ENCODE results near the gene GTF2A1L.
"Not testable (repeated sequence)": the region's sequence is repeated elsewhere in the genome, so short reads cannot be mapped to it uniquely, and the experiment has no call there.

Gene GTF2A1L

GRCh38 chr2:48607307-48608014 lies 10.2 kb upstream of the GTF2A1L start:
- DNase-seq, result no peak

DNA sequence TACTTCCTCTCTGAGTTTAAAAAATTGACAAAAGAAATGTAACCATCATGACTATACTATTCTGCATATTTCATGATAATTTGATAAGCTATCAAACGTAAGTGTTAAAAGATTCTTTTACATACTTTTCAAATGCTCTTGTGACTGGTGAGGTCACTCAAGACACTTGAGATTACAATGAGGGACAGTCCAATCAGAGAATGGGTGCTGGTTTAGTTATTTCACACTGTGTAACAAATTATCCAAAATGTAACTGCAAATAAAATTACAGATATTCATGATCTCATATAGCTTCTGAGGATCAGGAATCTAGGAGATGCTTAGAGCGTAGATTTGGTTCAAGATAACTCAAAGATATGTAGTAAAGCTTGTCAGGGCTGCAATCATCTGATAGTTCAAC lies 4.4 kb upstream of the GTF2A1L start:
- no peak for DNase-seq

GRCh38 chr2:48614581-48614980 lies 3.1 kb upstream of the GTF2A1L start:
- not testable (repeated sequence) for DNase-seq

DNA sequence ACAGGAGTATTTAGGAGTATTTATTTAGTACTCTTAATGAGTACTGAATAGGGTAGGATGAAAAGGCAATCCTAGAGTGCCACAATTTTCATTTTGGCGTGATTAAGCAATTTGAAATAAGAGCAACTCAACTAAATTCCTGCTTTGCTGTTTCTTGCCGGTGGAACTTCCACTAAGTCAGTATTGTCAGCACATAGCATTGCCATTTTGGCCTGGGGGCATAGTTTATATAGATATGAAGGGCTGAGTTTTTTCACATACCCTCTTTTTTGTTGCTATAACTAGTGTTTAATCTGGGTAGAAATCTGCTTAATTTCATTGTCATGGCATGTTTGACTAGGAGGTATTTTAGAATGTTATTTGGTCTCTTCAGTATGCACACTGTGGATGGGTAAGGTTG lies 1.9 kb downstream of the GTF2A1L start:
- no peak for DNase-seq

- no peak for DNase-seq
Measured at GRCh38 chr2:48620604-48621003, 2.9 kb downstream of the GTF2A1L start.

DNA sequence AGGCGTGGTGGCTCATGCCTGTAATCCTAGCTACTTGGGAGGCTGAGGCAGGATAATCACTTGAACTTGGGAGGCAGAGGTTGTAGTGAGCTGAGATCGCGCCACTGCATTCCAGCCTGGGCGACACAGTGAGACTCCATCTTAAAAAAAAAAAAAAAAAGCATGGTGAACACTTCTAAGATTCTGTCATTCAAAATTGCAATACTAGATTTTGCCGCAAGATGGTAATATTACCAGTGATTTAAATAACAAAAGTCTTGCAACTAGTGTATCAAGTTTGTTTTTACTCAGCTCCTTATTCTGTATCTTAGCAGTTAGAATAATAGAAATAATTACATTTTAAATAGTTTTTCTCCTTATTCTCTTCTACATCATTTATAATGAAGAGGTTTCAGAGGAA lies 5.0 kb downstream of the GTF2A1L start:
- DNase-seq, result not testable (repeated sequence)

DNA sequence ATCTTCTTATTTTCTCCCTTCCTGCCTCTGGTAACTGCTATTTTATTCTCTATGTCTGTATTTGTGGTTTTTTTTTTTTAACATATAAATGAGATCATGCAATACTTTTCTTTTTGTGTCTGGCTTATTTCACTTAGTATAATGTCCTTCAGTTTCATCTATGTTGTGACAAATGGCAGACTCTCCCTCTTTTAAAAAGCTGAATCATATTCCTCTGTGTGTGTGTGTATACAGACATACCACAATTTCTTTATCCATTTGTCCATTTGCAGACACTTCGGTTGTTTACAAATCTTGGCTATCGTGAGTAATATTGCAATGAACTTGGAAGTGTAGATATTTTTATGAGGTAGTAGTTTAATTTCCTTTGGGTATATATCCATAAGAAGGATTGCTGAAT lies 7.0 kb downstream of the GTF2A1L start:
- DNase-seq, result no peak

- no peak for DNase-seq
Measured at GRCh38 chr2:48626047-48626446, 8.4 kb downstream of the GTF2A1L start.

- DNase-seq, result no peak
Measured at GRCh38 chr2:48633143-48633542, 15.5 kb downstream of the GTF2A1L start.

DNA sequence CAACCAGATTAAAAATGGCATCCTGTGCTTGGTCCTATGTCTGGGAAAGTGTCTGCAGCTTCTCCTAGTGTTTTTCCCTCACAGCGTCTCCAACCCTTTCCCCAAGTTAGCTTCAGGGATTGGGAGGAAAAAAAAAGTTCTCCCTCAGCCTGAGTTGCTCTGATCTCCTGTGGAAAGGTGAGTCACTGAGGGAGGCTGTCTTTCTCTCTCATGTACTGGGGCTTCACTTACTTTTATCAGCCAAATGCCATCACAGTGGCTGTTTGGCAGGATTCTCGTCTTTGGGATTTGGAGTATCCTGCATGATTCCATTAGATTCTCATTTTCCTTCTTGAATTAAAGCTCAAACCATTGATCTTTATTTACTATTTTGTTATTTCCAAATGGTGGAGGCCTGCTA lies 18.1 kb downstream of the GTF2A1L start:
- no peak for DNase-seq

- DNase-seq, result no peak
Measured at GRCh38 chr2:48638261-48638660, 20.6 kb downstream of the GTF2A1L start.

DNA sequence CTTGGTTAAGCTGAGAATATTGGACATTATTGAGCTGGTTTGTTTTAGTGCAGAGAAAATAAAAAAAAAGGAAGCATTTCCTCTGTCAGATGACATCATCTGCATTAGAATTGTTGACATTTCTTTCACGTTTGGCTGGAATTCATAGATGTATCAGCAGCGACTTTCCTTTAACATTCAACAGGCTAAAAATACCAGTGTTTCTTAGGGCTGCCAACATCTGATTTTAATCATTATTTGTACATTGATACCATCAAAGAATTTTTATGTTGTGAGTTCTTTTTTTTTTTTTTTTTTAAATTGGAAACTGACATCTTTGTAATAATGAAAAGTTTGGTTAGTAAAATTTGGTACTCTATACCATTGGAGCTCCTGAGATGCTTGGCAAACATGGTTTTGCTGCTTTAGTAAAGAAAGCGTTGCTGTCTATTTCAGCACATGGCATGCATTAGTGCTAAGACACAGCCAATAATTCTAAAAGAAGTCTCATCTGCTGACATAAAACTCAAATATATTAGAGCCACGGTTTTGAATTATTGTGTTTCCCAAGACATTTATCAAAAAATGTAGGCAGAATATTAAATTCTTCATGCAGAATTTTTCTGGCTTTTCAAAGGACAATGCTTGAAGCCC lies 33.6 kb downstream of the GTF2A1L start:
- peak; percentile 59 for DNase-seq

- DNase-seq, result no peak
Measured at GRCh38 chr2:48668992-48669391, 51.3 kb downstream of the GTF2A1L start.

GRCh38 chr2:48673581-48673980 lies 55.9 kb downstream of the GTF2A1L start:
- no peak for DNase-seq

- DNase-seq, result no peak
Measured at GRCh38 chr2:48674933-48675332, 57.3 kb downstream of the GTF2A1L start.

GRCh38 chr2:48677450-48677849 lies 59.8 kb downstream of the GTF2A1L start:
- no peak for DNase-seq

- DNase-seq, result no peak
Measured at GRCh38 chr2:48685126-48685525, 67.5 kb downstream of the GTF2A1L start.

GRCh38 chr2:48691935-48692691 lies 74.5 kb downstream of the GTF2A1L start:
- no peak for DNase-seq

DNA sequence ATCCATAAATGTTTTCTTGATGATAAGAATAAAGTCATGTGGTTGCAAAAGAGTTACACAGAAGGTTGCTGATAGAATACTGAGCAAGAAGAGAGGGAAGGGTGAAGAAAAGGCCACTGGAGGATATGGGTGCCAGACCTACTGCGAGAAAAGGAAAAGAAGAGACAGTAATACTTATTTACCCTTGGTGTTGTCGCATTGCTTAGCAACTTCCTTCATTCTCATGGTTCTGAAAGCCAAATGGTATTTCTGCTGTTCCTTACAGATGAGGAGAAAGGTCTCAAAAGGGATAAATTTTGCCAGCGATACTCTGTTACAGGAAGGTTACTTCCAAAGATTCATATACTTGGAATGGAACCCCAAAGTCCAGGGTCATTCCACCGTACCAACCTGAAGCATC lies 75.4 kb downstream of the GTF2A1L start:
- DNase-seq, result no peak

- no peak for DNase-seq
Measured at GRCh38 chr2:48693645-48694044, 76.0 kb downstream of the GTF2A1L start.

DNA sequence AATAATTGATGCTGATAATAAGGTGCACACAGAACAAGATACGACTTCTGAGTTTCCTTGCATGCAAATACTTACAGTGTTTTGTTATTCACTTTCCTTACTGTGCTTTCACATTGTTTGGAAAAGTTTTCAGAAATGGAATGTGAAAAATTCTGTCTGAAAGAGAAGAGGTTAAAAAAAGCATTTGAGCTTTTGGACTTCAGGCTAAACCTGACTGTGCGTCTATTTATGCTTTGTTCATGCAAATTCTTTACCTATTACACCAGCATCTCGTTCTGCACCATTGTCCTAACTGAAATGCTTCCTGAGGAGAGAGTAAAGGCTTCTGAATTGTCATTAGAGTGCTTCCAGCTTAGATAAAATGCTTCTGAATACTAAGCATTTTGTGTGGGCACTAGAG lies 76.5 kb downstream of the GTF2A1L start:
- peak; percentile 8 for DNase-seq

DNA sequence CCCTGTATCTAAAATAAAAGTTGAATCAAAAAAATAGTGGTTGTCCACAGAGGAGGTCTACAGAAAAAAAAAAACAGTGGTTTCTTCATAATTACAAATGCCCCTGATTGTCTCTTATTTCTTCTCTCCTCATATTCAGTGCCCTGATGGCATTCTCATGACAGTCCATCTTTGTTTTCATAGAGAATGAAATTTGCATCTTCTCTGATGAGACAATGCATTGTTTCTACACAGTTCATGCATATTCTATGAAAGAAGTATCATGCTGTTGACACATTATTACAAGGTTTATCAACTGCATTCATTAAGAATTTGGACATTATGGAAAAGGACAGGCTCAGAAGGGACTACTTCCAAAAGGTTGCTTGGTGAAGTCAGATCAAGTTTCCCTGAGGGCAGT lies 78.3 kb downstream of the GTF2A1L start:
- DNase-seq, result no peak

GRCh38 chr2:48696881-48697280 lies 79.2 kb downstream of the GTF2A1L start:
- no peak for DNase-seq

DNA sequence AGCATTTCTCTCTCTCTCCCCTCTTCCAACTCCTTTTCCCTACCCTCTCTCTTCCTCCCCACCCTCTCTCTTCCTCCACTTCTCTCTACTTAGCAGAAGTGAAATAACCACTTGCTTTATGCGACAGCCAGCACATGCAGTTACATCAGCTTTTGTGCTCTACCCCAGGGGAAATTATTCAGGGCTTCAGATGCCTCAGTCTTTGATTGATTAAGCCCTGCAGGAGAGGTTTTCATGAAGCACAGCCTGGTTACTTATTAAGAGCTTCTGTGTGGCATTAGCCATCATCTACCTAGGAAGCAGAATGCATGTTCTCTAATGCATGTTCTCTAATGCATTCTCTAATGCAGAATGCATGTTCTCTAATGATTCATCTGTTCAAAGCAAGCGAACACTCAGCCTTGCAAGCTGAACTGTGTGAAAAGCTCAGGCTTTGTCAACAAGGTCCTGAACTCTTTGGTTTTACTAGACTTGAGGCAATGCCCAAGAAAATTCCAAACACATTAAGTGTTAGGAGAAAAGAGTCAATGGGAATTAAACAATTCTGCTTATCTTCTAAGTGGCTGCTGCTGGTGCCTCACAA lies 81.8 kb downstream of the GTF2A1L start:
- peak; percentile 57 for DNase-seq
